Tibial nerve (tissue), 4 donors: ENCODE measurements around the gene SPTBN1. TPM values are rescaled to one million over a fixed set of nuclear protein-coding genes. Genes with fewer than 3 reads are reported as not detected.

Source experiments
- DNase-seq, 2 donors: peaks; one replicate each; pipeline ENCODE4 v3.0.0-alpha.2; 2019; ENCODE audit warnings: low spot score in 2 of 2
- H3K27ac ChIP-seq, 4 donors: fragments of 200-600 bp; sonication (generic) in 3 of 4; one replicate each; pipeline ENCODE4 v1.5.1; 2017 to 2019; ENCODE audit warnings: mild to moderate bottlenecking in 1 of 4
- H3K27me3 ChIP-seq, 2 donors: fragments of 200-600 bp; sonication (generic) in 1 of 2; one replicate each; pipeline versions ENCODE4 v1.5.1 to v1.6.0; 2017 to 2019
- H3K36me3 ChIP-seq, 3 donors: fragments of 200-600 bp; sonication (generic); one replicate each; pipeline ENCODE4 v1.5.1; 2018 to 2019
- H3K4me1 ChIP-seq, 4 donors: fragments of 200-600 bp; sonication (generic) in 3 of 4; one replicate each; pipeline ENCODE4 v1.5.1; 2017 to 2019
- H3K4me3 ChIP-seq, 4 donors: fragments of 200-600 bp; sonication (generic) in 3 of 4; one replicate each; pipeline ENCODE4 v1.5.1; 2017 to 2019; ENCODE audit warnings: mild to moderate bottlenecking in 1 of 4, moderate library complexity in 1 of 4
- H3K9me3 ChIP-seq, 4 donors: fragments of 200-600 bp; sonication (generic) in 3 of 4; one replicate each; pipeline ENCODE4 v1.5.1; 2017 to 2019
- CTCF ChIP-seq, 5 experiments: fragments of 200-600 bp in 3 of 5; fragments of 450-650 bp in 2 of 5; sonication (generic) in 3 of 5; IDR thresholded peaks; one replicate each; pipeline ENCODE4 v1.5.1; 2016 to 2019; ENCODE audit warnings: antibody characterized with exemption in 5 of 5, mild to moderate bottlenecking in 3 of 5, moderate library complexity in 2 of 5
- EP300 ChIP-seq, 2 donors: sonication (generic); formaldehyde crosslinking; IDR thresholded peaks; one replicate each; pipeline ENCODE4 v1.6.1; 2017; ENCODE audit warnings: antibody characterized with exemption in 2 of 2, mild to moderate bottlenecking in 1 of 2
- POLR2A ChIP-seq, 2 donors: fragments of 450-650 bp; IDR thresholded peaks; one replicate each; pipeline ENCODE4 v1.6.1; 2017; ENCODE audit warnings: antibody characterized with exemption in 2 of 2, mild to moderate bottlenecking in 2 of 2, moderate library complexity in 2 of 2
- WGBS, 2 donors: methylation state at CpG; one replicate each; pipeline ENCODE4 v1.1.5; 2018; 5-methylcytosine and 5-hydroxymethylcytosine counted together
- total RNA-seq, 4 donors: library from RNA; depleted of rRNA; stranded (reverse); fragments of >200 nt; gene quantifications; one replicate each; pipeline ENCODE4 v1.1.0, GENCODE V29; 2016

The SPTBN1 gene
- total RNA-seq, 4 donors from 2014 or later: 670 to 967 (median 890) TPM

GRCh38 chr2:54628957-54629356, 172.8 kb downstream of the SPTBN1 start:
- H3K36me3 ChIP-seq: peaks cover 0 to 99% (median 21%) of the 10 kb centered on the region in 3 donors
- peaks cover 0 to 57% (median 19%) of the 10 kb centered on the region in 4 donors for H3K4me1 ChIP-seq

GRCh38 chr2:54629390-54629789, 173.3 kb downstream of the SPTBN1 start:
- no peak for DNase-seq
- Histone ChIP-seq H3K4me3 (no peak overlapping the region), H3K4me1 (peaks cover 0 to 58% (median 24%) of the 10 kb centered on the region in 4 donors), H3K27me3 (no peaks in the 10 kb centered on the region), H3K36me3 (peaks cover 0 to 96% (median 21%) of the 10 kb centered on the region in 3 donors), H3K27ac (peak overlapping the region in 1 of 4 donors; percentile 2), H3K9me3 (no peaks in the 10 kb centered on the region)
- 94% methylated on average over 20 of the region's 20 CpGs for WGBS, 2 donors
- TF ChIP-seq CTCF (IDR thresholded peaks at IDR 0.05) (no peak), POLR2A (IDR thresholded peaks at IDR 0.05) (no peak), EP300 (IDR thresholded peaks at IDR 0.05) (no peak)

More at GRCh38 chr2:54628957-54629356, 172.8 kb downstream of the SPTBN1 start:
- no peaks in the 10 kb centered on the region for H3K27me3 ChIP-seq
- 93 to 95% methylated on average over 30 of the region's 30 CpGs for WGBS, 2 donors
- DNase-seq: no peak
- H3K9me3 ChIP-seq: no peaks in the 10 kb centered on the region
- H3K4me3 ChIP-seq: no peak overlapping the region
- H3K27ac ChIP-seq: no peak overlapping the region
- TF ChIP-seq POLR2A (IDR thresholded peaks at IDR 0.05) (no peak), EP300 (IDR thresholded peaks at IDR 0.05) (no peak), CTCF (IDR thresholded peaks at IDR 0.05) (no peak)

GRCh38 chr2:54629914-54630857, 174.1 kb downstream of the SPTBN1 start:
- peak; percentile 50 to 52 for DNase-seq
- no peaks in the 10 kb centered on the region for H3K9me3 ChIP-seq
- peak overlapping the region in 2 of 4 donors; percentile 2 to 5 for H3K27ac ChIP-seq
- peak in 1 of 2 donors; percentile 66 for TF ChIP-seq EP300 (IDR thresholded peaks at IDR 0.05)
- no peak for TF ChIP-seq POLR2A (IDR thresholded peaks at IDR 0.05)
- 55 to 59% methylated on average over 11 of the region's 11 CpGs for WGBS, 2 donors
- no peaks in the 10 kb centered on the region for H3K27me3 ChIP-seq
- H3K4me1 ChIP-seq: peaks cover 0 to 59% (median 32%) of the 10 kb centered on the region in 4 donors
- H3K36me3 ChIP-seq: peaks cover 0 to 88% (median 21%) of the 10 kb centered on the region in 3 donors
- no peak overlapping the region for H3K4me3 ChIP-seq

- peak overlapping the region in 2 of 4 donors; percentile 81 to 89 for H3K27ac ChIP-seq
- 58 to 71% methylated on average over 28 to 30 of the region's 30 CpGs for WGBS, 2 donors
- no peak for DNase-seq
Observed at GRCh38 chr2:54630858-54631497, 174.9 kb downstream of the SPTBN1 start.

More at GRCh38 chr2:54630858-54631497, 174.9 kb downstream of the SPTBN1 start:
- Histone ChIP-seq H3K9me3 (no peaks in the 10 kb centered on the region), H3K4me3 (no peak overlapping the region), H3K27me3 (no peaks in the 10 kb centered on the region), H3K36me3 (peaks cover 0 to 80% (median 21%) of the 10 kb centered on the region in 3 donors), H3K4me1 (peaks cover 0 to 67% (median 38%) of the 10 kb centered on the region in 4 donors)
- TF ChIP-seq EP300 (IDR thresholded peaks at IDR 0.05): no peak
- no peak for TF ChIP-seq POLR2A (IDR thresholded peaks at IDR 0.05)
- TF ChIP-seq CTCF (IDR thresholded peaks at IDR 0.05): no peak
